Choroid plexus epithelial cell (primary cell): ENCODE data around the gene PARL.

ENCODE experiments used
- DNase-seq: peaks from one replicate; pipeline ENCODE4 v3.0.0-alpha.2; 2010; ENCODE audit warnings: low read depth
- H3K4me3 ChIP-seq: 2 replicates; pipeline ENCODE4 v1.5.1; 2011; ENCODE audit warnings: low read depth, mild to moderate bottlenecking, control low read depth, low read length, moderate library complexity
- CTCF ChIP-seq: conservative IDR thresholded peaks from 2 replicates; pipeline ENCODE4 v1.5.1; 2011; ENCODE audit warnings: low read depth, mild to moderate bottlenecking, control low read depth, inconsistent platforms, low read length, moderate library complexity

The PARL gene

DNA sequence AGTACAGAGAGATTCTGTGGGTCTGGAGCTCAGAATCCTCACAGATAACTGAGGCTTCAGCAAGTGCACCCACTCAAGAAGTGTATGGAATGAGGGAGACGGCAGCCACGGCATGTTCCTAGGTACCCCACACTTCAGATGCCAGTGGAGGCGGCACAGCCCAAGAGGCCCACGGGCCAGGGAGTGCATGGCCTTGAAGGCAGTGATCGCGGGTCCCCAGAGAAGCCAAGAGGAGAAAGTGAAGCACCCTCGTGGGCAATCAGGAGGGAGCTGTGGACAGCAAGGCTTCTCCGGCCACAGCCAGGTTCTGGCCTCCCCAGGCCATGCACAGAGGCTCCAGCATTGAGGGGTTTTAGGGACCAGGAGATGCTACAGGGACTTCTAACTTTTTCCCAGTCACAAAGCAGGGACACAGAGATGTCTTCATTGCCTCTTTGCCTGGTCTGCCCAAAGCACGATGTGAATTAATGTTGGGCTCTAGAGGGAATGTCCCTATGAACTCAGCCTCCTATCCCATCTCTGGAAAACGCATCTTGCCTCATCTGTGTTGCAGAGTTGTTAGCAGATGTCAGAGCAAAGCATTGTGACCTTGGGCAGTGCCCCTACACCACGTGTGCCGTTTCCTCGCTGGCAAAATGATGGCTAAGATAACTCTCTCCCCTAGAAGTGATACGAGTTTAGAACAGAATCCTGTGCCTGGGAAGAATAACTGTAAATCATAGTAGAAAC lies 56.7 kb downstream of the PARL start:
- DNase-seq: no peak
- TF ChIP-seq CTCF: no peak
- H3K4me3 ChIP-seq: no peak overlapping the region

GRCh38 chr3:183826448-183827250 lies 58.0 kb downstream of the PARL start:
- no peak for TF ChIP-seq CTCF
- no peak for DNase-seq
- H3K4me3 ChIP-seq: no peak overlapping the region

DNA sequence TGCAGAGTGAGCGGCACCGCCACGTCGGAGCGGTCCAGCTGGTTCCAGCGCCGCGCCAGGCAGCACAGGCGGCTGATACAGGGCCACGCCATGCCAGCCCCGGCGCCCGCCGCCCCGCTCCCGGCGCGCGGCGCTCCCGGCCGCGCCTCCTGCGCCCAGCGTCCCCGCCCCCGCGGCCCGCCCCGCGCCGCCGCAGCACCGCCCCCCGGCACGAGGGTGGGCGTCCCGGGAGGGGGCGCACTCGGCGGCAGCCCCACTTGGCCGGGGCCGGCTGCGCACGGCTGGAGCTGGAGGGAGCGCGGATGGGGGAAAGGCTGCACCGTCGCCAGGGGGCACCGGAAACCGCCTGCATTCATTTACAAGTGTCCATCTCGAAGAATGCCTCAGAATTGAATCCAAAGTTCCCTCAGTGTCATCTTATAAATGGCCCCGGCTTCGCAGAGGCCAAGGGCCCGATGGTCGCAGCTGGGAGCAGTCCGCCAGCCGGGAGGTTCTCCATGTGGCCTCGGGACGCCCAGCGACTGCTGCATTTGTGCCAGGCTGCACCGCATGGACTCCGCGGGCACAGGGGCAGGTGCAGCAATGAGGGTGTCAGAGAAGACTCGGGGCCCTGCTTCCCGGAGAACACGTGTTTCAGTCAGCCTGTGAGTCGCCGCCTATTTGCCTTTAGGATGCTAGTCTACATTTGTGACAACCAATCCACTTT lies 59.1 kb downstream of the PARL start, which contains the start of gene MAP6D1:
TSS of gene MAP6D1 (minus strand) at position 122 of the 706 bp plus-strand sequence. CDS start at position 92, 30 bp downstream.
- TF ChIP-seq CTCF: peak; percentile 48
- DNase-seq: peak; percentile 48
- H3K4me3 ChIP-seq: peak within 1 kb of the TSS; percentile 67

- peak overlapping the region; percentile 67 for H3K4me3 ChIP-seq
- DNase-seq: no peak
- peak; percentile 13 for TF ChIP-seq CTCF
Measured at GRCh38 chr3:183824761-183825455, 59.8 kb downstream of the PARL start.

- no peak for DNase-seq
- no peak for TF ChIP-seq CTCF
- H3K4me3 ChIP-seq: no peak overlapping the region
Measured at GRCh38 chr3:183823963-183824362, 60.7 kb downstream of the PARL start.

- no peak overlapping the region for H3K4me3 ChIP-seq
- no peak for DNase-seq
- no peak for TF ChIP-seq CTCF
Measured at GRCh38 chr3:183822631-183823030, 62.0 kb downstream of the PARL start.
